HepG2 (cell line): ENCODE data around the gene NUBP1. TPM values are rescaled to one million over a fixed set of nuclear protein-coding genes. Genes with fewer than 3 reads are reported as not detected.

Experiments used
- ATM ChIP-seq: fragments of 450-650 bp; IDR thresholded peaks from 2 replicates; pipeline ENCODE4 v1.7.1; 2017; ENCODE audit warnings: mild to moderate bottlenecking, borderline replicate concordance
- NONO ChIP-seq, 2 experiments: fragments of 450-650 bp in 1 of 2; sonication (generic) in 1 of 2; formaldehyde crosslinking in 1 of 2; IDR thresholded peaks in 1 of 2; conservative IDR thresholded peaks in 1 of 2; 2 replicates each; pipeline versions ENCODE4 v1.6.1 to v1.8.0; 2017 to 2022; ENCODE audit warnings: mild to moderate bottlenecking in 1 of 2, missing genetic modification reagents in 1 of 2, moderate library complexity in 1 of 2
- ZNF282 ChIP-seq: fragments of 450-650 bp; IDR thresholded peaks from 2 replicates; pipeline ENCODE4 v1.6.1; 2018; ENCODE audit not compliant: partially characterized antibody
- polyA plus RNA-seq, 8 experiments: library from polyadenylated mRNA; depleted of rRNA in 3 of 8; stranded (reverse) in 7 of 8; unstranded in 1 of 8; fragments of >200 nt; fragmentation: Illumina TruSeq in 4 of 8; extraction: Trizol in 4 of 8; gene quantifications; 2 replicates each; pipeline versions ENCODE4 v1.2.1 to v1.2.3, GENCODE V29; 2011 to 2016; ENCODE audit warnings: low read depth in 4 of 8, missing spikeins in 1 of 8, mixed read lengths in 1 of 8; ENCODE audit not compliant: insufficient read depth in 1 of 8
- total RNA-seq, 5 experiments: library from RNA; depleted of rRNA; stranded (reverse); fragments of >200 nt; fragmentation: Illumina TruSeq; extraction: Trizol; gene quantifications; 2 replicates each; pipeline ENCODE4 v1.2.3, GENCODE V29; 2016; ENCODE audit warnings: low read depth in 1 of 5
- TF ChIP-seq, protein P1 (sequence below): IDR thresholded peaks from 2 replicates; pipeline ENCODE4 v1.6.1; 2012; ENCODE audit warnings: low read depth, low read length, improper control_type of control experiment
- TF ChIP-seq, protein P2 (sequence below): sonication (generic); formaldehyde crosslinking; IDR thresholded peaks from 2 replicates; pipeline ENCODE4 v1.4.0; 2020; ENCODE audit warnings: mild to moderate bottlenecking, missing genetic modification reagents
- TF ChIP-seq, protein P3 (sequence below): sonication (generic); formaldehyde crosslinking; conservative IDR thresholded peaks from 2 replicates; pipeline ENCODE4 v1.5.0; 2020; ENCODE audit warnings: missing genetic modification reagents

NUBP1 gene
- total and polyA plus RNA-seq, 2 of the 13 experiments (the other 11 are each of a cell fraction or from before 2014, with no cell fraction given), result 53.5 to 70.4 TPM

DNA sequence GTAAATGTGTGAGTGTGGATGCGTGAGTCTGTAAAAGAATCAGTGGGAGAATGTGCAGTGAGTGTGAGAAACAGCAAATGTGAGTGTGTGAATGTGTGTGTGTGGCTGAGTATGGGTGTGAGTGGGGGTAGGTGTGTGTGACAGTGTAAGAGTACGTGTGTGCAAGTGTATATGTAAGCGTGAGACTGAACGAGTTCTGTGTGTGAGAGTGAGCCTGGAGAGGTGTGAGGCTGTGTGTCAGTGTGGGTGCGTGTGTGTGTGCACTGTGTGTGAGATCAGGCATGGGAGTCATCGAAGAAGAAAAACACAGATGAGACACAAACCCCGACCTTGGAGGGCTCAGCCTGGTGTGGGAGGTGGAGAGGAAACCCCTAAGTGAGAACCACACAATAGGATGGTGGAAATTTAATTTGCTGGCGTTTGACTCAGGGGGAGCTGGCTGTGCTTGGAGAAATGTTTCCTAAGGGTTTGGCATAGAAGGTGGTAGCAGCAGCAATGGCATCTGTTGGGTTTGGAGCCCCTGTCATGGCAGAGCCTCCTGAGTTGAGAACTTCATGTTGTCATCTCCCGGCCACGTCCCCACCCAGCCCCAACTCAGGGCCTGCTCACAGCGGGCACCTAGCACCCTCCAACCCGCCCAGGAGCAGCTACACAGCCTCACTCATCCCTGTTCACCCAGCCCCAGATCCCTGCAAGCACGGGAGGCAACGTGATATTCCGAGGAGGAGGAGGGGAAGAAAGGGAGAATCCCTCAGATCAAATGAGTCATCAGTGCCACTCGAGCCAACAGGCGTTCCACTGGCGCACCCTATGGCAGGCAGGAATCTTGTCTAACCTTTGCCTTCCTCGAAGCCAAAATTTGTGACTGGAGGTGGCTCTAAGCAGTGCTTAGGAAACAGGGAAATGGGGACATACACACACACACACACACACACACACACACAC is 14.3 kb upstream of the NUBP1 start (continued):
- TF ChIP-seq ATM, result 0 out of 2 replicates have a peak, but pooled peaks have one; percentile 81
- TF ChIP-seq ZNF282, result peak; percentile 60
- TF ChIP-seq, protein P1, sequence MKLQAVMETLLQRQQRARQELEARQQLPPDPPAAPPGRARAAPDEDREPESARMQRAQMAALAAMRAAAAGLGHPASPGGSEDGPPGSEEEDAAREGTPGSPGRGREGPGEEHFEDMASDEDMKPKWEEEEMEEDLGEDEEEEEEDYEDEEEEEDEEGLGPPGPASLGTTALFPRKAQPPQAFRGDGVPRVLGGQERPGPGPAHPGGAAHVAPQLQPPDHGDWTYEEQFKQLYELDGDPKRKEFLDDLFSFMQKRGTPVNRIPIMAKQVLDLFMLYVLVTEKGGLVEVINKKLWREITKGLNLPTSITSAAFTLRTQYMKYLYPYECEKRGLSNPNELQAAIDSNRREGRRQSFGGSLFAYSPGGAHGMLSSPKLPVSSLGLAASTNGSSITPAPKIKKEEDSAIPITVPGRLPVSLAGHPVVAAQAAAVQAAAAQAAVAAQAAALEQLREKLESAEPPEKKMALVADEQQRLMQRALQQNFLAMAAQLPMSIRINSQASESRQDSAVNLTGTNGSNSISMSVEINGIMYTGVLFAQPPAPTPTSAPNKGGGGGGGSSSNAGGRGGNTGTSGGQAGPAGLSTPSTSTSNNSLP, result no peak
- TF ChIP-seq, protein P2, sequence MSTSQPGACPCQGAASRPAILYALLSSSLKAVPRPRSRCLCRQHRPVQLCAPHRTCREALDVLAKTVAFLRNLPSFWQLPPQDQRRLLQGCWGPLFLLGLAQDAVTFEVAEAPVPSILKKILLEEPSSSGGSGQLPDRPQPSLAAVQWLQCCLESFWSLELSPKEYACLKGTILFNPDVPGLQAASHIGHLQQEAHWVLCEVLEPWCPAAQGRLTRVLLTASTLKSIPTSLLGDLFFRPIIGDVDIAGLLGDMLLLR (CRISPR knock-in tag), result 0 out of 2 replicates have a peak, but pooled peaks have one; percentile 21
- peak; percentile 89; the same call in 1 of the 2 replicates for TF ChIP-seq NONO (IDR thresholded peaks at IDR 0.05)
- TF ChIP-seq NONO (CRISPR knock-in tag; conservative IDR thresholded peaks at IDR 0.05), result no peak
- TF ChIP-seq, protein P3, sequence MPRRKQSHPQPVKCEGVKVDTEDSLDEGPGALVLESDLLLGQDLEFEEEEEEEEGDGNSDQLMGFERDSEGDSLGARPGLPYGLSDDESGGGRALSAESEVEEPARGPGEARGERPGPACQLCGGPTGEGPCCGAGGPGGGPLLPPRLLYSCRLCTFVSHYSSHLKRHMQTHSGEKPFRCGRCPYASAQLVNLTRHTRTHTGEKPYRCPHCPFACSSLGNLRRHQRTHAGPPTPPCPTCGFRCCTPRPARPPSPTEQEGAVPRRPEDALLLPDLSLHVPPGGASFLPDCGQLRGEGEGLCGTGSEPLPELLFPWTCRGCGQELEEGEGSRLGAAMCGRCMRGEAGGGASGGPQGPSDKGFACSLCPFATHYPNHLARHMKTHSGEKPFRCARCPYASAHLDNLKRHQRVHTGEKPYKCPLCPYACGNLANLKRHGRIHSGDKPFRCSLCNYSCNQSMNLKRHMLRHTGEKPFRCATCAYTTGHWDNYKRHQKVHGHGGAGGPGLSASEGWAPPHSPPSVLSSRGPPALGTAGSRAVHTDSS (CRISPR knock-in tag), result no peak
